HG03039 (cell line): Measurements from ENCODE around the gene DPH2.
A peak's percentile ranks its signal among the peaks of the same experiment; 100 is the strongest.

Experiments used
- ATAC-seq: cut with Tn5 transposase; IDR thresholded peaks from one replicate; pipeline ENCODE4 v1.9.1; 2021; ENCODE audit warnings: mild to moderate bottlenecking, moderate library complexity; ENCODE audit not compliant: unreplicated experiment

The DPH2 gene

GRCh38 chr1:43969746-43970466 lies at the start of gene DPH2:
TSS of gene DPH2 (plus strand) at chr1:43970010. CDS start at chr1:43970176, 166 bp downstream.
- ATAC-seq: peak; percentile 74

GRCh38 chr1:43921022-43921421 lies 48.8 kb upstream of the DPH2 start:
- ATAC-seq: no peak

GRCh38 chr1:43924516-43924915 lies 45.3 kb upstream of the DPH2 start:
- no peak for ATAC-seq

GRCh38 chr1:43925846-43926245 lies 44.0 kb upstream of the DPH2 start:
- no peak for ATAC-seq

GRCh38 chr1:43930168-43930948 lies 39.5 kb upstream of the DPH2 start:
- no peak for ATAC-seq

GRCh38 chr1:43930949-43931275 lies 38.9 kb upstream of the DPH2 start:
- no peak for ATAC-seq

- ATAC-seq: no peak
Measured at GRCh38 chr1:43931711-43932660, 37.8 kb upstream of the DPH2 start.

- no peak for ATAC-seq
Measured at GRCh38 chr1:43932786-43933385, 36.9 kb upstream of the DPH2 start.

GRCh38 chr1:43933386-43934100 lies 36.3 kb upstream of the DPH2 start, which contains the start of gene ARTN:
TSS of gene ARTN (plus strand) at chr1:43933801. CDS start at chr1:43935657, 1,856 bp downstream.
- no peak for ATAC-seq

GRCh38 chr1:43934101-43934985 lies 35.5 kb upstream of the DPH2 start:
- no peak for ATAC-seq

GRCh38 chr1:43934986-43935324 lies 34.9 kb upstream of the DPH2 start:
- no peak for ATAC-seq

- no peak for ATAC-seq
Measured at GRCh38 chr1:43935711-43936427, 33.9 kb upstream of the DPH2 start.

- no peak for ATAC-seq
Measured at GRCh38 chr1:43936431-43937151, 33.2 kb upstream of the DPH2 start.

- no peak for ATAC-seq
Measured at GRCh38 chr1:43937179-43937865, 32.5 kb upstream of the DPH2 start.

- ATAC-seq: no peak
Measured at GRCh38 chr1:43938383-43938782, 31.4 kb upstream of the DPH2 start.

GRCh38 chr1:43938892-43939587 lies 30.8 kb upstream of the DPH2 start:
- no peak for ATAC-seq

GRCh38 chr1:43942411-43942810 lies 27.4 kb upstream of the DPH2 start:
- ATAC-seq: no peak
